Uterus (tissue), 4 donors: ENCODE data around the gene MARCHF6. TPM values are rescaled to one million over a fixed set of nuclear protein-coding genes. Genes with fewer than 3 reads are reported as not detected.
"Not testable (repeated sequence)": the region's sequence is repeated elsewhere in the genome, so short reads cannot be mapped to it uniquely, and the experiment has no call there.

Source experiments
- DNase-seq, 2 donors: peaks; one replicate each; pipeline ENCODE4 v3.0.0-alpha.2; 2019 to 2020
- H3K27ac ChIP-seq, 2 donors: fragments of 200-600 bp; sonication (generic); 1 replicate in 1 of 2; 2 replicates in 1 of 2; pipeline ENCODE4 v1.5.1; 2016 to 2018
- H3K27me3 ChIP-seq, 2 donors: fragments of 200-600 bp; sonication (generic); one replicate each; pipeline ENCODE4 v1.5.1; 2018 to 2019; ENCODE audit warnings: control low read depth in 1 of 2
- H3K36me3 ChIP-seq, 2 donors: fragments of 200-600 bp; sonication (generic); one replicate each; pipeline ENCODE4 v1.5.1; 2019; ENCODE audit warnings: control low read depth in 1 of 2
- H3K4me1 ChIP-seq, 2 donors: fragments of 200-600 bp; sonication (generic); one replicate each; pipeline ENCODE4 v1.5.1; 2018 to 2019; ENCODE audit warnings: control low read depth in 1 of 2
- H3K4me3 ChIP-seq, 2 donors: fragments of 200-600 bp; sonication (generic); 1 replicate in 1 of 2; 2 replicates in 1 of 2; pipeline ENCODE4 v1.5.1; 2018 to 2019; ENCODE audit warnings: mild to moderate bottlenecking in 1 of 2
- H3K9me3 ChIP-seq, 2 donors: fragments of 200-600 bp; sonication (generic); one replicate each; pipeline ENCODE4 v1.5.1; 2019; ENCODE audit warnings: control low read depth in 1 of 2
- CTCF ChIP-seq, 4 experiments: fragments of 200-600 bp in 2 of 4; fragments of 450-650 bp in 2 of 4; sonication (generic) in 2 of 4; IDR thresholded peaks; one replicate each; pipeline ENCODE4 v1.5.1; 2016 to 2019; ENCODE audit warnings: antibody characterized with exemption in 4 of 4, mild to moderate bottlenecking in 2 of 4, moderate library complexity in 1 of 4
- POLR2A ChIP-seq, 2 donors: fragments of 450-650 bp; IDR thresholded peaks; one replicate each; pipeline ENCODE4 v1.6.1; 2016; ENCODE audit warnings: antibody characterized with exemption in 2 of 2, mild to moderate bottlenecking in 1 of 2, moderate library complexity in 1 of 2
- intact Hi-C: fragments of 100-400 bp; cut with DNase I; formaldehyde crosslinking; loops from one replicate; pipeline ENCODE4 v1.15.1; 2023; ENCODE audit warnings: low total_unique reads
- total RNA-seq, 4 donors: library from RNA; depleted of rRNA in 3 of 4; stranded (reverse); fragments of >200 nt in 3 of 4; gene quantifications; one replicate each; pipeline versions ENCODE4 v1.1.0 to v1.2.4, GENCODE V29; 2014 to 2023
- donor health status: DM: yes; HTN: yes; CAD: no.

The MARCHF6 gene
- total RNA-seq, 4 donors from 2014 or later: 62.1 to 234 (median 178) TPM

- DNase-seq: no peak
- H3K27me3 ChIP-seq: no peaks in the 10 kb centered on the region
- H3K9me3 ChIP-seq: no peaks in the 10 kb centered on the region
- H3K36me3 ChIP-seq: no peaks in the 10 kb centered on the region
- H3K4me1 ChIP-seq: no peaks in the 10 kb centered on the region
- no peak for TF ChIP-seq POLR2A (IDR thresholded peaks at IDR 0.05)
- no peak for TF ChIP-seq CTCF (IDR thresholded peaks at IDR 0.05)
- peak overlapping the region; percentile 86 to 91 for H3K27ac ChIP-seq
- peak overlapping the region; percentile 58 to 60 for H3K4me3 ChIP-seq
- intact Hi-C loops: no loop called here
These were observed 46.7 kb upstream of the MARCHF6 start for GRCh38 chr5:10306806-10307205.

- intact Hi-C loops: no loop called here
- H3K9me3 ChIP-seq: no peaks in the 10 kb centered on the region
- DNase-seq: peak; percentile 35 to 49
- no peaks in the 10 kb centered on the region for H3K36me3 ChIP-seq
- no peaks in the 10 kb centered on the region for H3K27me3 ChIP-seq
- peak within 1 kb of the TSS; percentile 86 to 91 for H3K27ac ChIP-seq
- peak within 1 kb of the TSS; percentile 58 to 60 for H3K4me3 ChIP-seq
- TF ChIP-seq CTCF (IDR thresholded peaks at IDR 0.05) (no peak), POLR2A (IDR thresholded peaks at IDR 0.05) (peak in 1 of 2 donors; percentile 25)
- no peaks in the 10 kb centered on the region for H3K4me1 ChIP-seq
These were observed 46.0 kb upstream of the MARCHF6 start, which contains the start of gene CMBL for GRCh38 chr5:10307206-10308148. TSS of gene CMBL (minus strand) at chr5:10307902. CDS start at chr5:10290762, 17,140 bp downstream.

- intact Hi-C loops: no loop called here
These were observed 44.7 kb upstream of the MARCHF6 start for GRCh38 chr5:10308844-10309243.

GRCh38 chr5:10310066-10310779 lies 43.3 kb upstream of the MARCHF6 start:
- H3K27me3 ChIP-seq: no peaks in the 10 kb centered on the region
- no peak overlapping the region for H3K4me3 ChIP-seq
- H3K4me1 ChIP-seq: no peaks in the 10 kb centered on the region
- no peaks in the 10 kb centered on the region for H3K9me3 ChIP-seq
- intact Hi-C loops: no loop called here
- no peak for TF ChIP-seq POLR2A (IDR thresholded peaks at IDR 0.05)
- TF ChIP-seq CTCF (IDR thresholded peaks at IDR 0.05): no peak
- peak overlapping the region in 1 of 2 donors; percentile 30 for H3K27ac ChIP-seq
- H3K36me3 ChIP-seq: no peaks in the 10 kb centered on the region
- no peak for DNase-seq

More at GRCh38 chr5:10308844-10309243, 44.7 kb upstream of the MARCHF6 start:
- DNase-seq: no peak
- Histone ChIP-seq H3K4me1 (no peaks in the 10 kb centered on the region), H3K27ac (no peak overlapping the region), H3K36me3 (no peaks in the 10 kb centered on the region), H3K9me3 (no peaks in the 10 kb centered on the region), H3K27me3 (no peaks in the 10 kb centered on the region), H3K4me3 (no peak overlapping the region)
- TF ChIP-seq POLR2A (IDR thresholded peaks at IDR 0.05): no peak
- TF ChIP-seq CTCF (IDR thresholded peaks at IDR 0.05): no peak

- H3K27ac ChIP-seq, intact Hi-C loops, H3K4me1 ChIP-seq: not testable (repeated sequence)
These were observed 42.5 kb upstream of the MARCHF6 start for GRCh38 chr5:10310835-10311570.

More at GRCh38 chr5:10310835-10311570, 42.5 kb upstream of the MARCHF6 start:
- DNase-seq, H3K9me3 ChIP-seq, H3K36me3 ChIP-seq, H3K4me3 ChIP-seq, H3K27me3 ChIP-seq: not testable (repeated sequence)
